Mammary epithelial cell (primary cell): ENCODE results near the gene MAPK8IP3.

ENCODE experiments used
- CTCF ChIP-seq, 2 donors: IDR thresholded peaks in 1 of 2; conservative IDR thresholded peaks in 1 of 2; 2 replicates each; pipeline ENCODE4 v1.5.1; 2011 to 2012; ENCODE audit warnings: inconsistent platforms in 2 of 2, low read length in 2 of 2, mild to moderate bottlenecking in 2 of 2, control low read depth in 1 of 2, low read depth in 1 of 2; ENCODE audit not compliant: insufficient read depth in 1 of 2; ENCODE audit errors: extremely low read depth in 1 of 2
- EZH2 ChIP-seq: IDR thresholded peaks from 2 replicates; pipeline ENCODE4 v1.6.1; 2012; ENCODE audit warnings: low read length, inconsistent platforms, borderline replicate concordance

- TF ChIP-seq CTCF (conservative IDR thresholded peaks at IDR 0.05 in 1 of 2, IDR thresholded peaks at IDR 0.05 in 1 of 2; ENCODE audit: extremely low read depth in 1 of 2, insufficient read depth in 1 of 2, low read depth in 1 of 2, low read length in 2 of 2) (no peak), EZH2 (no peak)
These were observed 29.3 kb upstream of the MAPK8IP3 start for GRCh38 chr16:1676661-1677060.
